IMR-90 (cell line): ENCODE data around the gene AP1M2. TPM values are rescaled to one million over a fixed set of nuclear protein-coding genes. Genes with fewer than 3 reads are reported as not detected.

Source experiments
- ATAC-seq: fragments of 200-7000 bp; cut with Tn5 transposase; 2 replicates; pipeline ENCODE4 v1.9.1; 2020; ENCODE audit warnings: low read depth, mild to moderate bottlenecking, moderate library complexity
- BruUV-seq: library from RNA; stranded (reverse); fragments of 400-500 nt; replicated peaks from 2 replicates; lab custom pipeline; 2021; lab: Mats Ljungman, UMichigan
- CTCF ChIA-PET: fragments of 300-600 bp; formaldehyde crosslinking; extraction: SDS; loops from one replicate; lab custom pipeline; 2021; ENCODE audit warnings: antibody characterized with exemption; lab: Yijun Ruan, JAX
- POLR2A ChIA-PET: fragments of 300-600 bp; sonication (Branson Sonifier 250); formaldehyde crosslinking; loops from one replicate; lab custom pipeline; 2022; ENCODE audit warnings: antibody characterized with exemption; ENCODE audit not compliant: unreplicated experiment; lab: Charles Lee
- DNase-seq: peaks from one replicate; pipeline ENCODE4 v3.0.0; 2013
- H2AFZ ChIP-seq: replicated peaks from 2 replicates; pipeline ENCODE3; 2013; ENCODE audit warnings: low read length, mild to moderate bottlenecking; ENCODE audit not compliant: poor library complexity
- H2AK5ac ChIP-seq: 2 replicates; pipeline ENCODE4 v1.6.1; 2013; ENCODE audit warnings: low read depth, low read length, inconsistent platforms
- H2AK9ac ChIP-seq: replicated peaks from 2 replicates; pipeline ENCODE3; 2013; ENCODE audit warnings: mild to moderate bottlenecking, low read depth, low read length, moderate library complexity; ENCODE audit not compliant: poor library complexity
- H2BK120ac ChIP-seq: 2 replicates; pipeline ENCODE4 v1.6.1; 2013; ENCODE audit warnings: low read depth, low read length, inconsistent platforms
- H2BK15ac ChIP-seq: 3 replicates; pipeline ENCODE4 v1.6.1; 2013; ENCODE audit warnings: low read depth, low read length, inconsistent platforms
- H2BK20ac ChIP-seq: 2 replicates; pipeline ENCODE4 v1.6.1; 2013; ENCODE audit warnings: low read depth, mild to moderate bottlenecking, inconsistent platforms, low read length, moderate library complexity
- H2BK5ac ChIP-seq: 2 replicates; pipeline ENCODE4 v1.6.1; 2013; ENCODE audit warnings: mild to moderate bottlenecking, low read depth, low read length, inconsistent platforms; ENCODE audit not compliant: poor library complexity, severe bottlenecking
- H3K14ac ChIP-seq: replicated peaks from 2 replicates; pipeline ENCODE4 v1.6.1; 2013; ENCODE audit warnings: low read depth, low read length, inconsistent platforms
- H3K18ac ChIP-seq: 2 replicates; pipeline ENCODE4 v1.6.1; 2013; ENCODE audit warnings: low read depth, low read length, control low read depth
- H3K23ac ChIP-seq: 2 replicates; pipeline ENCODE4 v1.6.1; 2013; ENCODE audit warnings: low read depth, low read length, inconsistent platforms
- H3K27ac ChIP-seq: 2 replicates; pipeline ENCODE4 v1.5.1; 2013; ENCODE audit warnings: mild to moderate bottlenecking, control low read depth, low read length; ENCODE audit not compliant: insufficient read depth
- H3K27me3 ChIP-seq: 2 replicates; pipeline ENCODE4 v1.6.1; 2013; ENCODE audit warnings: low read length; ENCODE audit not compliant: control insufficient read depth, insufficient read depth
- H3K36me3 ChIP-seq: 2 replicates; pipeline ENCODE4 v1.6.1; 2013; ENCODE audit warnings: low read length, mixed read lengths; ENCODE audit not compliant: control insufficient read depth, insufficient read depth
- H3K4ac ChIP-seq: 2 replicates; pipeline ENCODE4 v1.6.1; 2013; ENCODE audit warnings: low read depth, low read length, inconsistent platforms
- H3K4me1 ChIP-seq: 2 replicates; pipeline ENCODE4 v1.6.1; 2013; ENCODE audit warnings: low read length, mixed read lengths; ENCODE audit not compliant: control insufficient read depth, insufficient read depth
- H3K4me2 ChIP-seq: 2 replicates; pipeline ENCODE4 v1.6.1; 2013; ENCODE audit warnings: low read depth, mild to moderate bottlenecking, control low read depth, low read length, moderate library complexity
- H3K4me3 ChIP-seq: 2 replicates; pipeline ENCODE4 v1.5.1; 2013; ENCODE audit warnings: low read depth, mild to moderate bottlenecking, control low read depth, low read length, moderate library complexity; ENCODE audit not compliant: insufficient read depth
- H3K56ac ChIP-seq: 2 replicates; pipeline ENCODE4 v1.6.1; 2013; ENCODE audit warnings: low read length, inconsistent platforms; ENCODE audit not compliant: insufficient read depth; ENCODE audit errors: extremely low read depth
- H3K79me1 ChIP-seq, 2 experiments: 2 replicates each; pipeline ENCODE4 v1.6.1; 2013; ENCODE audit warnings: low read length in 2 of 2, inconsistent platforms in 1 of 2, low read depth in 1 of 2
- H3K9ac ChIP-seq: 2 replicates; pipeline ENCODE4 v1.6.1; 2013; ENCODE audit warnings: low read depth, low read length, control low read depth
- H3K9me1 ChIP-seq: 2 replicates; pipeline ENCODE4 v1.6.1; 2013; ENCODE audit warnings: low read length, inconsistent platforms; ENCODE audit not compliant: insufficient read depth
- H3K9me3 ChIP-seq: 2 replicates; pipeline ENCODE4 v1.6.1; 2013; ENCODE audit warnings: low read length; ENCODE audit not compliant: control insufficient read depth, insufficient read depth
- H4K20me1 ChIP-seq: 2 replicates; pipeline ENCODE4 v1.6.1; 2013; ENCODE audit warnings: low read length, inconsistent platforms; ENCODE audit not compliant: insufficient read depth
- H4K5ac ChIP-seq: 2 replicates; pipeline ENCODE4 v1.6.1; 2013; ENCODE audit warnings: mild to moderate bottlenecking, low read depth, low read length, control low read depth
- H4K8ac ChIP-seq, 2 experiments: 2 replicates each; pipeline ENCODE4 v1.6.1; 2013; ENCODE audit warnings: low read depth in 2 of 2, low read length in 2 of 2, control low read depth in 1 of 2, inconsistent platforms in 1 of 2
- H4K91ac ChIP-seq: 2 replicates; pipeline ENCODE4 v1.6.1; 2013; ENCODE audit warnings: low read depth, low read length, inconsistent platforms; ENCODE audit not compliant: insufficient read depth
- BHLHE40 ChIP-seq: fragments of 150-350 bp; IDR thresholded peaks from 2 replicates; pipeline ENCODE4 v1.6.1; 2016; ENCODE audit warnings: mild to moderate bottlenecking, low read depth, low read length
- CHD1 ChIP-seq: IDR thresholded peaks from 2 replicates; pipeline ENCODE4 v1.6.1; 2012; ENCODE audit warnings: low read depth, low read length, improper control_type of control experiment
- FOS ChIP-seq: fragments of 150-350 bp; IDR thresholded peaks from 2 replicates; pipeline ENCODE4 v1.6.1; 2016; ENCODE audit warnings: low read depth, low read length
- MAFK ChIP-seq: IDR thresholded peaks from 2 replicates; pipeline ENCODE4 v1.6.1; 2012; ENCODE audit warnings: low read depth, low read length, improper control_type of control experiment
- MAZ ChIP-seq: IDR thresholded peaks from 2 replicates; pipeline ENCODE4 v1.6.1; 2012; ENCODE audit warnings: low read depth, mild to moderate bottlenecking, low read length, improper control_type of control experiment, moderate library complexity, borderline replicate concordance
- MXI1 ChIP-seq: IDR thresholded peaks from 2 replicates; pipeline ENCODE4 v1.6.1; 2012; ENCODE audit warnings: low read depth, mild to moderate bottlenecking, low read length, moderate library complexity, borderline replicate concordance
- NFE2L2 ChIP-seq: fragments of 150-350 bp; IDR thresholded peaks from 2 replicates; pipeline ENCODE4 v1.6.1; 2016; ENCODE audit warnings: low read depth, mild to moderate bottlenecking, low read length
- RAD21 ChIP-seq: IDR thresholded peaks from 2 replicates; pipeline ENCODE4 v1.6.1; 2012; ENCODE audit warnings: low read length, improper control_type of control experiment
- RCOR1 ChIP-seq: IDR thresholded peaks from 2 replicates; pipeline ENCODE4 v1.6.1; 2012; ENCODE audit warnings: mild to moderate bottlenecking, low read length, improper control_type of control experiment; ENCODE audit not compliant: insufficient replicate concordance
- SMC3 ChIP-seq: fragments of 150-350 bp; IDR thresholded peaks from 2 replicates; pipeline ENCODE4 v1.6.1; 2016; ENCODE audit warnings: low read depth, mild to moderate bottlenecking, antibody characterized with exemption, low read length, moderate library complexity
- WGBS, 2 experiments: methylation state at CpG; one replicate each; pipeline versions ENCODE4 v1.1.5 to v1.1.7; 2013; ENCODE audit warnings: missing lambda C conversion rate in 2 of 2; ENCODE audit not compliant: insufficient read length in 1 of 2; ENCODE audit errors: extremely low coverage in 2 of 2; 5-methylcytosine and 5-hydroxymethylcytosine counted together
- dilution Hi-C: fragments of 300-500 bp; cut with HindIII; formaldehyde crosslinking; loops from one replicate; pipeline ENCODE4 v1.14.3; 2018; ENCODE audit warnings: low sequenced_read_pairs; ENCODE audit not compliant: unreplicated experiment
- in situ Hi-C: fragments of 300-500 bp; cut with MboI; formaldehyde crosslinking; loops from 3 replicates; pipeline ENCODE4 v1.14.3; 2019; ENCODE audit warnings: low sequenced_read_pairs, inconsistent platforms, mixed read lengths
- intact Hi-C: fragments of 100-400 bp; cut with micrococcal nuclease; formaldehyde crosslinking; loops from 2 replicates; pipeline ENCODE4 v1.10.0; 2022
- polyA plus RNA-seq, 3 experiments: library from polyadenylated mRNA; depleted of rRNA; stranded (reverse); fragments of >200 nt; gene quantifications; 2 replicates each; pipeline ENCODE4 v1.2.3, GENCODE V29; 2012; ENCODE audit warnings: low replicate concordance in 1 of 3
- total RNA-seq: library from RNA; depleted of rRNA; stranded (reverse); fragments of >200 nt; gene quantifications from 2 replicates; pipeline ENCODE4 v1.2.3, GENCODE V29; 2012
- TF ChIP-seq, protein P1 (sequence below): fragments of 150-350 bp; IDR thresholded peaks from 2 replicates; pipeline ENCODE4 v1.6.1; 2017; ENCODE audit warnings: mild to moderate bottlenecking, antibody characterized with exemption, low read length, low read depth
- TF ChIP-seq, protein P2 (sequence below): fragments of 150-350 bp; IDR thresholded peaks from 2 replicates; pipeline ENCODE4 v1.6.1; 2016; ENCODE audit warnings: low read depth, mild to moderate bottlenecking, low read length, moderate library complexity, borderline replicate concordance

Gene AP1M2
- total and polyA plus RNA-seq, 2 of the 4 experiments (the other 2 are of a cell fraction): 0.17 TPM; not detected in 1

DNA sequence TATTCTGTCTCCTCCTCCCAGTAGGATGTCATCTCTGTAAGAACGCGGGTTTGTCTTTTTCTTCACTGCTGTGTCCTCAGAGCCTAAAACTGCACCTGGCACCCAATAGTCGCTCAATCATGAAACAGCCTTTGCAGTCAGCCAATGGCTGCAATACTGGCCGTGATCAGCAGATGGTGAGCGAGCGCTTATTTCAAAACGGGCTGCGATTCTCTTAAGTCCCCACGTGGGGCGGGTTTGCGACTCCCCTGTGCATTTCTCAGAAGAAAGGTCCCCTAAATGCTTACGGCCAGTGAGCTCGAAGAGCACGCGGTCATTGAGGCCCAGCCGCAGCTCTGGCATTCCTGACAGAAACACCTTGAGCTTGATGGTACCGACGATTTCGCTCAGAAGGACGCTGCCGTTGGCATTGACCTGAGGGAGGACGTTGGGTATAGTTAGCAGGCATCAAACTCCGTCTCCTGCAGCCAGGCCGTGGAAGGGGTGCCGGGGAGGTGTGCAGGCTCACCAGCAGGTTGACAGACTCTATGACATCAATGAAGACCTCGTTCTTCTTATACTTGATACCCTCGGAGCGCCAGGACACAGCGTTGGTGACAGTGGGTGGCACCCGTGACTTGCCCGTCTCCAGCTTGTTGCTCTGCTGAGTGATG is 6.0 kb downstream of the AP1M2 start (continued):
- TF ChIP-seq SMC3 (peak; percentile 99), RAD21 (peak; percentile 99)

DNA sequence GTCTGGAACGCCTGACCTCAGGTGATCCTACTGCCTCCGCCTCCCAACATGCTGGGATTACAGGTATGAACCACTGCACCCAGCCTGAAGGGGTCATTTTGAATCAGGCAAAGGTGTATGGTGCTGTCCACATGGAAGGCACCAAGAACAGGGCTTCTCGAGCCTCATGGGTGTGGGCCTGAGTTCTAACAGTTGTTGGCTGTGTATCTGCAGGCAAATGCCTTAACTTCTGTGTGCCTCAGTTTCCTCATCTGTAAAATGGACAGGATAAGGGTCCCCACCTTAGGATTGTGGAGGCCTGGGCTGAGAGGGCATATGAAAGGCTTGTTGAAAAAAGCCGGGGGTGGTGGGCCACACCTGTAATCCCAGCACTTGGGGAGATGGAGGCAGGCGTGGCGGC is 9.2 kb downstream of the AP1M2 start:
- H4K20me1 ChIP-seq: no peaks in the 10 kb centered on the region; the same call in 1 of the 2 replicates
- no peaks in the 10 kb centered on the region for H3K9me3 ChIP-seq
- H2BK5ac ChIP-seq: no peak overlapping the region
- no peak overlapping the region for H3K4me2 ChIP-seq
- no peak overlapping the region for H2AK5ac ChIP-seq
- peaks cover 1% of the 10 kb centered on the region; the same call in 1 of the 2 replicates for H3K4me1 ChIP-seq
- no peak overlapping the region for H4K91ac ChIP-seq
- TF ChIP-seq, protein P1, sequence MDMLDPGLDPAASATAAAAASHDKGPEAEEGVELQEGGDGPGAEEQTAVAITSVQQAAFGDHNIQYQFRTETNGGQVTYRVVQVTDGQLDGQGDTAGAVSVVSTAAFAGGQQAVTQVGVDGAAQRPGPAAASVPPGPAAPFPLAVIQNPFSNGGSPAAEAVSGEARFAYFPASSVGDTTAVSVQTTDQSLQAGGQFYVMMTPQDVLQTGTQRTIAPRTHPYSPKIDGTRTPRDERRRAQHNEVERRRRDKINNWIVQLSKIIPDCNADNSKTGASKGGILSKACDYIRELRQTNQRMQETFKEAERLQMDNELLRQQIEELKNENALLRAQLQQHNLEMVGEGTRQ: no peak
- TF ChIP-seq SMC3 (no peak), NFE2L2 (no peak), MAFK (no peak), MXI1 (no peak), RAD21 (no peak), RCOR1 (no peak), MAZ (no peak), FOS (no peak), CHD1 (no peak), BHLHE40 (no peak)
- TF ChIP-seq, protein P2, sequence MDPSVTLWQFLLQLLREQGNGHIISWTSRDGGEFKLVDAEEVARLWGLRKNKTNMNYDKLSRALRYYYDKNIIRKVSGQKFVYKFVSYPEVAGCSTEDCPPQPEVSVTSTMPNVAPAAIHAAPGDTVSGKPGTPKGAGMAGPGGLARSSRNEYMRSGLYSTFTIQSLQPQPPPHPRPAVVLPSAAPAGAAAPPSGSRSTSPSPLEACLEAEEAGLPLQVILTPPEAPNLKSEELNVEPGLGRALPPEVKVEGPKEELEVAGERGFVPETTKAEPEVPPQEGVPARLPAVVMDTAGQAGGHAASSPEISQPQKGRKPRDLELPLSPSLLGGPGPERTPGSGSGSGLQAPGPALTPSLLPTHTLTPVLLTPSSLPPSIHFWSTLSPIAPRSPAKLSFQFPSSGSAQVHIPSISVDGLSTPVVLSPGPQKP: no peak
- no peak overlapping the region for H3K27ac ChIP-seq
- H3K79me1 ChIP-seq: no peaks in the 10 kb centered on the region
- no peaks in the 10 kb centered on the region for H3K27me3 ChIP-seq
- dilution Hi-C loops (no loop called here), intact Hi-C loops (no loop called here), in situ Hi-C loops (no loop called here)
- no peak overlapping the region for H2AFZ ChIP-seq
- no peak overlapping the region for H2BK120ac ChIP-seq
- H3K4ac ChIP-seq: no peak overlapping the region
- H4K5ac ChIP-seq: no peak overlapping the region
- no CpG with 5 or more reads among the region's 6 CpGs for WGBS, 2 experiments
- POLR2A ChIA-PET: no interaction called here
- no peak overlapping the region for H4K8ac ChIP-seq
- H3K4me3 ChIP-seq: no peak overlapping the region
- no peak overlapping the region for H3K9ac ChIP-seq
- no peak overlapping the region for H3K14ac ChIP-seq
- no peak overlapping the region for H3K18ac ChIP-seq
- no peaks in the 10 kb centered on the region for H3K36me3 ChIP-seq
- no peak overlapping the region for H3K56ac ChIP-seq
- no peaks in the 10 kb centered on the region for H3K9me1 ChIP-seq
- no TSS peak for BruUV-seq
- no peak overlapping the region for H2BK15ac ChIP-seq
- DNase-seq (no peak), ATAC-seq (no peak)
- H3K23ac ChIP-seq: no peak overlapping the region
- H2AK9ac ChIP-seq: no peak overlapping the region
- CTCF ChIA-PET: no interaction called here
- H2BK20ac ChIP-seq: no peak overlapping the region
